GM23338 (cell line): ENCODE measurements around the gene LAMC2.

Experiments
- CREB1 ChIP-seq: fragments of 250-450 bp; sonication (Bioruptor Pico); IDR thresholded peaks from 2 replicates; pipeline ENCODE4 v1.5.0; 2020; ENCODE audit warnings: low read depth, mild to moderate bottlenecking, moderate library complexity
- EZH2 ChIP-seq: fragments of 200-600 bp; sonication (generic); IDR thresholded peaks from one replicate; pipeline ENCODE4 v1.8.0; 2017; ENCODE audit warnings: antibody characterized with exemption, mild to moderate bottlenecking, low read depth; ENCODE audit not compliant: unreplicated experiment
- EZH2phosphoT487 ChIP-seq: fragments of 200-600 bp; sonication (generic); IDR thresholded peaks from one replicate; pipeline ENCODE4 v1.8.1; 2018; ENCODE audit warnings: antibody characterized with exemption; ENCODE audit not compliant: unreplicated experiment
- JUNB ChIP-seq: IDR thresholded peaks from one replicate; pipeline ENCODE4 v1.6.1; 2016; ENCODE audit warnings: antibody characterized with exemption; ENCODE audit not compliant: unreplicated experiment
- POLR2AphosphoS5 ChIP-seq: IDR thresholded peaks from 2 replicates; pipeline ENCODE4 v1.6.1; 2016; ENCODE audit warnings: antibody characterized with exemption, low read depth
- STAT1 ChIP-seq: IDR thresholded peaks from one replicate; pipeline ENCODE4 v1.6.1; 2016; ENCODE audit warnings: antibody characterized with exemption; ENCODE audit not compliant: unreplicated experiment
- ZNF331 ChIP-seq: fragments of 250-450 bp; sonication (Bioruptor Pico); IDR thresholded peaks from 2 replicates; pipeline ENCODE4 v1.5.0; 2020; ENCODE audit warnings: low read depth, mild to moderate bottlenecking, moderate library complexity
- TF ChIP-seq, protein P1 (sequence below): IDR thresholded peaks from one replicate; pipeline ENCODE4 v1.6.1; 2018; ENCODE audit warnings: antibody characterized with exemption; ENCODE audit not compliant: unreplicated experiment
- TF ChIP-seq, protein P2 (sequence below), 2 experiments: fragments of 200-600 bp in 1 of 2; sonication (generic) in 1 of 2; conservative IDR thresholded peaks; 2 replicates each; pipeline versions ENCODE4 v1.5.1 to v1.6.1; 2016 to 2017; ENCODE audit warnings: antibody characterized with exemption in 2 of 2, low read depth in 2 of 2, mild to moderate bottlenecking in 2 of 2, moderate library complexity in 1 of 2

DNA sequence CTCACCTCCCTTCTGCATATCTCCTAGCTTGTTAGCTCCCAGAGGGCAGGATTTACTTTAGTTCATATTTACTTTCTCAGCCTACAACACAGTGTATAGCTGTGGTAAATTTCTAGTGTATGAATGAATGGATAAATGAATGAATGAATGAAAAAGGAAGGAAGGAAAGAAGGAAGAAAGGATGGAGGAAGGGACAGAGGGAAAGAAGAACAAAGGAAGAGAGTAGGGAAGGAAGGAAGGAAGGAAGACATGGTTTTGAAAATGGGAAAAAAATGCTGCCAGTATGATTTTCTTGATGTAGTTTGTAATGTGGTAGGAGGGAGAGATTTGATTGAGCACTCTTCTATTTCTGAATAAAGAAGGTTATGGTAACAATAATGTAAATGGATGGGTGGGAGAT is 47.0 kb downstream of the LAMC2 start:
- TF ChIP-seq POLR2AphosphoS5 (no peak), EZH2phosphoT487 (no peak), CREB1 (CRISPR knock-in tag) (no peak), EZH2 (no peak), JUNB (no peak), ZNF331 (CRISPR knock-in tag) (no peak), STAT1 (no peak)
- TF ChIP-seq, protein P1, sequence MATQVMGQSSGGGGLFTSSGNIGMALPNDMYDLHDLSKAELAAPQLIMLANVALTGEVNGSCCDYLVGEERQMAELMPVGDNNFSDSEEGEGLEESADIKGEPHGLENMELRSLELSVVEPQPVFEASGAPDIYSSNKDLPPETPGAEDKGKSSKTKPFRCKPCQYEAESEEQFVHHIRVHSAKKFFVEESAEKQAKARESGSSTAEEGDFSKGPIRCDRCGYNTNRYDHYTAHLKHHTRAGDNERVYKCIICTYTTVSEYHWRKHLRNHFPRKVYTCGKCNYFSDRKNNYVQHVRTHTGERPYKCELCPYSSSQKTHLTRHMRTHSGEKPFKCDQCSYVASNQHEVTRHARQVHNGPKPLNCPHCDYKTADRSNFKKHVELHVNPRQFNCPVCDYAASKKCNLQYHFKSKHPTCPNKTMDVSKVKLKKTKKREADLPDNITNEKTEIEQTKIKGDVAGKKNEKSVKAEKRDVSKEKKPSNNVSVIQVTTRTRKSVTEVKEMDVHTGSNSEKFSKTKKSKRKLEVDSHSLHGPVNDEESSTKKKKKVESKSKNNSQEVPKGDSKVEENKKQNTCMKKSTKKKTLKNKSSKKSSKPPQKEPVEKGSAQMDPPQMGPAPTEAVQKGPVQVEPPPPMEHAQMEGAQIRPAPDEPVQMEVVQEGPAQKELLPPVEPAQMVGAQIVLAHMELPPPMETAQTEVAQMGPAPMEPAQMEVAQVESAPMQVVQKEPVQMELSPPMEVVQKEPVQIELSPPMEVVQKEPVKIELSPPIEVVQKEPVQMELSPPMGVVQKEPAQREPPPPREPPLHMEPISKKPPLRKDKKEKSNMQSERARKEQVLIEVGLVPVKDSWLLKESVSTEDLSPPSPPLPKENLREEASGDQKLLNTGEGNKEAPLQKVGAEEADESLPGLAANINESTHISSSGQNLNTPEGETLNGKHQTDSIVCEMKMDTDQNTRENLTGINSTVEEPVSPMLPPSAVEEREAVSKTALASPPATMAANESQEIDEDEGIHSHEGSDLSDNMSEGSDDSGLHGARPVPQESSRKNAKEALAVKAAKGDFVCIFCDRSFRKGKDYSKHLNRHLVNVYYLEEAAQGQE: no peak
- TF ChIP-seq, protein P2, sequence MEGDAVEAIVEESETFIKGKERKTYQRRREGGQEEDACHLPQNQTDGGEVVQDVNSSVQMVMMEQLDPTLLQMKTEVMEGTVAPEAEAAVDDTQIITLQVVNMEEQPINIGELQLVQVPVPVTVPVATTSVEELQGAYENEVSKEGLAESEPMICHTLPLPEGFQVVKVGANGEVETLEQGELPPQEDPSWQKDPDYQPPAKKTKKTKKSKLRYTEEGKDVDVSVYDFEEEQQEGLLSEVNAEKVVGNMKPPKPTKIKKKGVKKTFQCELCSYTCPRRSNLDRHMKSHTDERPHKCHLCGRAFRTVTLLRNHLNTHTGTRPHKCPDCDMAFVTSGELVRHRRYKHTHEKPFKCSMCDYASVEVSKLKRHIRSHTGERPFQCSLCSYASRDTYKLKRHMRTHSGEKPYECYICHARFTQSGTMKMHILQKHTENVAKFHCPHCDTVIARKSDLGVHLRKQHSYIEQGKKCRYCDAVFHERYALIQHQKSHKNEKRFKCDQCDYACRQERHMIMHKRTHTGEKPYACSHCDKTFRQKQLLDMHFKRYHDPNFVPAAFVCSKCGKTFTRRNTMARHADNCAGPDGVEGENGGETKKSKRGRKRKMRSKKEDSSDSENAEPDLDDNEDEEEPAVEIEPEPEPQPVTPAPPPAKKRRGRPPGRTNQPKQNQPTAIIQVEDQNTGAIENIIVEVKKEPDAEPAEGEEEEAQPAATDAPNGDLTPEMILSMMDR (conservative IDR thresholded peaks at IDR 0.05; ENCODE audit: low read depth in 2 of 2): no peak
